Lung (tissue), 12 donors: Measurements from ENCODE around the gene VCP. TPM values are rescaled to one million over a fixed set of nuclear protein-coding genes. Genes with fewer than 3 reads are reported as not detected.
A peak's percentile ranks its signal among the peaks of the same experiment; 100 is the strongest.

Experiments
- ATAC-seq: fragments of 200-7000 bp; cut with Tn5 transposase; one replicate; pipeline ENCODE4 v1.9.1; 2020; ENCODE audit warnings: moderate number of reproducible peaks; ENCODE audit not compliant: insufficient read depth, low FRiP score
- DNase-seq, 3 donors: peaks; one replicate each; pipeline ENCODE4 v3.0.0-alpha.2; 2013 to 2017
- H3K27ac ChIP-seq, 2 donors: one replicate each; pipeline ENCODE4 v1.5.1; 2013; ENCODE audit warnings: mild to moderate bottlenecking in 2 of 2, moderate library complexity in 2 of 2, control low read depth in 1 of 2, inconsistent platforms in 1 of 2, low read depth in 1 of 2, low read length in 1 of 2
- H3K27me3 ChIP-seq, 3 donors: one replicate each; pipeline ENCODE4 v1.5.1; 2013; ENCODE audit warnings: low read length in 2 of 3; ENCODE audit not compliant: control insufficient read depth in 3 of 3, insufficient read depth in 3 of 3
- H3K36me3 ChIP-seq, 4 donors: one replicate each; pipeline ENCODE4 v1.5.1; 2013; ENCODE audit warnings: low read length in 4 of 4, mild to moderate bottlenecking in 1 of 4, moderate library complexity in 1 of 4; ENCODE audit not compliant: control insufficient read depth in 4 of 4, insufficient read depth in 4 of 4
- H3K4me1 ChIP-seq, 5 donors: one replicate each; pipeline ENCODE4 v1.5.1; 2013; ENCODE audit warnings: low read length in 5 of 5, mild to moderate bottlenecking in 2 of 5, moderate library complexity in 1 of 5; ENCODE audit not compliant: control insufficient read depth in 5 of 5, insufficient read depth in 5 of 5
- H3K4me3 ChIP-seq: one replicate; pipeline ENCODE4 v1.5.1; 2013; ENCODE audit warnings: mild to moderate bottlenecking, control low read depth, moderate library complexity
- H3K9ac ChIP-seq, 2 donors: one replicate each; pipeline ENCODE4 v1.5.1; 2013; ENCODE audit warnings: low read length in 2 of 2, control low read depth in 1 of 2; ENCODE audit not compliant: insufficient read depth in 1 of 2
- H3K9me3 ChIP-seq, 4 donors: one replicate each; pipeline ENCODE4 v1.5.1; 2013; ENCODE audit warnings: low read length in 3 of 4, mild to moderate bottlenecking in 1 of 4, moderate library complexity in 1 of 4; ENCODE audit not compliant: control insufficient read depth in 4 of 4, insufficient read depth in 3 of 4
- CTCF ChIP-seq: IDR thresholded peaks from 2 replicates; pipeline ENCODE4 v1.5.1; 2012; ENCODE audit warnings: mild to moderate bottlenecking; ENCODE audit errors: control extremely low read depth, extremely low read depth
- WGBS, 2 donors: extraction: QIAGEN DNeasy Blood & Tissue Kit; methylation state at CpG; one replicate each; pipeline ENCODE4 v1.1.7; 2013; 5-methylcytosine and 5-hydroxymethylcytosine counted together
- polyA plus RNA-seq, 2 donors: library from polyadenylated mRNA; stranded (reverse); fragments of 200-250 nt; gene quantifications; one replicate each; pipeline ENCODE4 v1.2.1, GENCODE V29; 2013
- total RNA-seq, 2 donors: library from RNA; depleted of rRNA in 1 of 2; stranded (reverse); fragments of >200 nt in 1 of 2; gene quantifications; one replicate each; pipeline ENCODE4 v1.2.1, GENCODE V29; 2014 to 2021
- donor health status: control.
- donor health status: control.
- donor health status: Bipolar disorder and iron deficiency.
- donor health status: healthy.
- donor health status: DM: yes; HTN: yes; CAD: no.

The VCP gene
- total and polyA plus RNA-seq, 4 donors: 58.5 to 249 (median 178) TPM

- Histone ChIP-seq H3K4me1 (peaks cover 8 to 28% (median 18%) of the 10 kb centered on the region in 5 donors), H3K4me3 (no peak overlapping the region), H3K27ac (peak overlapping the region in 1 of 2 donors; percentile 6), H3K9me3 (no peaks in the 10 kb centered on the region), H3K36me3 (peaks cover 10 to 34% (median 18%) of the 10 kb centered on the region in 4 donors), H3K9ac (no peak overlapping the region), H3K27me3 (no peaks in the 10 kb centered on the region)
- 35 to 50% methylated on average over 8 of the region's 8 CpGs for WGBS, 2 donors
- DNase-seq (no peak), ATAC-seq (no peak)
- no peak for TF ChIP-seq CTCF
These were observed 36.6 kb upstream of the VCP start for GRCh38 chr9:35108946-35109575.

GRCh38 chr9:35108461-35108860, 36.0 kb upstream of the VCP start:
- H3K9me3 ChIP-seq: no peaks in the 10 kb centered on the region
- H3K36me3 ChIP-seq: peaks cover 10 to 34% (median 18%) of the 10 kb centered on the region in 4 donors
- no peak overlapping the region for H3K4me3 ChIP-seq
- H3K4me1 ChIP-seq: peaks cover 6 to 29% (median 14%) of the 10 kb centered on the region in 5 donors
- H3K27me3 ChIP-seq: no peaks in the 10 kb centered on the region
- TF ChIP-seq CTCF: no peak
- DNase-seq (no peak), ATAC-seq (no peak)
- 90 to 93% methylated on average over 6 of the region's 6 CpGs for WGBS, 2 donors
- H3K27ac ChIP-seq: no peak overlapping the region
- H3K9ac ChIP-seq: no peak overlapping the region

- WGBS, 2 donors: 85 to 86% methylated on average over 18 of the region's 18 CpGs
- H3K36me3 ChIP-seq: peaks cover 13 to 34% (median 18%) of the 10 kb centered on the region in 4 donors
- H3K9ac ChIP-seq: no peak overlapping the region
- H3K4me3 ChIP-seq: no peak overlapping the region
- H3K27me3 ChIP-seq: no peaks in the 10 kb centered on the region
- no peak for DNase-seq
- no peaks in the 10 kb centered on the region for H3K9me3 ChIP-seq
- TF ChIP-seq CTCF: no peak
- ATAC-seq: no peak
- peaks cover 6 to 32% (median 17%) of the 10 kb centered on the region in 5 donors for H3K4me1 ChIP-seq
- H3K27ac ChIP-seq: no peak overlapping the region
These were observed 35.2 kb upstream of the VCP start for GRCh38 chr9:35107297-35108290.
